ENCODE data around the gene SST. TPM values are rescaled to one million over a fixed set of nuclear protein-coding genes. Genes with fewer than 3 reads are reported as not detected.
A peak's percentile ranks its signal among the peaks of the same experiment; 100 is the strongest.

SST gene
- polyA plus RNA-seq, 1 experiment = 0.15 TPM

DNA sequence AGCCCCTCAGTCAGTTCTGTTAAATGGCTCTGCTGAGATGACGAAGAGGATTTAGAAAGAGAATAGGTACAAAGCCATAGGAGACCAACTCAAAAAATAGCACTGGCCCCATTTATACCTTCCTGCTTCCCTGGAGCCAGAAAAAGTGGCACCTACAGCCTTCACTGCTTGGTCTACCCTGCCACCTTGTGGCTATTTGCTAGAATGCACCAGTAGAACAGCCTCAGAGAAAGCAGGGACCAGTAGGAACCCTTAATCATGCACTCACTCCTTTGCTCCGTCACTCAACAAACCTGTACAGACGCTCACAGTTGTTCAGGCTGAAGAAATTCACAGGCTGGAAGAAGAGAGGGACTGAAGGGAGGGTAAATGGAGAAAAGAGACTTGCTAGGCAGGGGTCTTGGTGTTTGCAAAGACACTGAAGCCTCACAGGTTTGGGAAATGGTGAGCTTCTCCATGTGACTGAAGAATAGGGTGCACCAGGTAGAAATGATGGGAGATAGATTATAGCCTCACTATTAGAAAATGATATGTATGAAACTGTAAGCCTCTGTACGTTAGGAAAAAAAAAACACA lies 44.3 kb upstream of the SST start:
- POLR2A ChIA-PET = no interaction called here
- TF ChIP-seq, protein P1, sequence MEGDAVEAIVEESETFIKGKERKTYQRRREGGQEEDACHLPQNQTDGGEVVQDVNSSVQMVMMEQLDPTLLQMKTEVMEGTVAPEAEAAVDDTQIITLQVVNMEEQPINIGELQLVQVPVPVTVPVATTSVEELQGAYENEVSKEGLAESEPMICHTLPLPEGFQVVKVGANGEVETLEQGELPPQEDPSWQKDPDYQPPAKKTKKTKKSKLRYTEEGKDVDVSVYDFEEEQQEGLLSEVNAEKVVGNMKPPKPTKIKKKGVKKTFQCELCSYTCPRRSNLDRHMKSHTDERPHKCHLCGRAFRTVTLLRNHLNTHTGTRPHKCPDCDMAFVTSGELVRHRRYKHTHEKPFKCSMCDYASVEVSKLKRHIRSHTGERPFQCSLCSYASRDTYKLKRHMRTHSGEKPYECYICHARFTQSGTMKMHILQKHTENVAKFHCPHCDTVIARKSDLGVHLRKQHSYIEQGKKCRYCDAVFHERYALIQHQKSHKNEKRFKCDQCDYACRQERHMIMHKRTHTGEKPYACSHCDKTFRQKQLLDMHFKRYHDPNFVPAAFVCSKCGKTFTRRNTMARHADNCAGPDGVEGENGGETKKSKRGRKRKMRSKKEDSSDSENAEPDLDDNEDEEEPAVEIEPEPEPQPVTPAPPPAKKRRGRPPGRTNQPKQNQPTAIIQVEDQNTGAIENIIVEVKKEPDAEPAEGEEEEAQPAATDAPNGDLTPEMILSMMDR (IDR thresholded peaks at IDR 0.05; ENCODE audit: insufficient read depth, low read depth, low read length) = peak; percentile 87
- CTCF ChIA-PET = interaction anchor here (0.6 to 11.7 kb wide), 18 partner anchors 12 to 1101 kb away, joined by 3 to 118 read pairs (median 5); partner anchors contain the start of genes RPL39L and RTP2
- Histone ChIP-seq H3K36me3 (ENCODE audit: control insufficient read depth, insufficient read depth, low read length) (no peaks in the 10 kb centered on the region), H3K4me3 (ENCODE audit: low read depth, low read length) (no peak overlapping the region), H3K27me3 (ENCODE audit: control insufficient read depth, insufficient read depth, low read length) (no peaks in the 10 kb centered on the region; the same call in 1 of the 2 replicates)
- DNase-seq (ENCODE audit: low read depth) = no peak

DNA sequence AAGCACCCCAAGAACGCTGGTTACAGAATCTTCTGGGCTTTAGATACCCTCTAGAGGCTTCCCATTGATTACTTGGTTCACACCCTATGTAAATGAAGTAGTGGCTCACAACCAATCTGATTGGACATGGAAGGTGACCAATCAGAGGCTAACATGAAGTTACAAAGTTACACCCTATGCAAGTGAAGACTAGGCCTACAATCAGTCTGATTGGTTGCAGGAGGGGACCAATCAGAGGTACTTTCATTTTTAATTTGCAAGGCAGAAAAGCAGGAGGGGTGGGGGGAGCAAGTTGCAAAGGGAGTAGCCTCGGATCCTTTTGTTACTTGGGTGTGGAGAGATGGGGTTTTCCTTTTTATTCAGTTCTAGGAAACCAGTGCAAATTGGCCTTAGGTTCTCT lies 43.3 kb upstream of the SST start:
- DNase-seq (ENCODE audit: low read depth) = no peak
- TF ChIP-seq, protein P1 (IDR thresholded peaks at IDR 0.05; ENCODE audit: insufficient read depth, low read depth, low read length) = no peak
- POLR2A ChIA-PET = no interaction called here
- Histone ChIP-seq H3K27me3 (ENCODE audit: control insufficient read depth, insufficient read depth, low read length) (no peaks in the 10 kb centered on the region; the same call in 1 of the 2 replicates), H3K4me3 (ENCODE audit: low read depth, low read length) (no peak overlapping the region), H3K36me3 (ENCODE audit: control insufficient read depth, insufficient read depth, low read length) (no peaks in the 10 kb centered on the region)
- CTCF ChIA-PET = interaction anchor here (0.6 to 11.7 kb wide), 12 partner anchors 11 to 574 kb away, joined by 3 to 118 read pairs (median 6); partner anchors contain the start of genes RPL39L and RTP2

DNA sequence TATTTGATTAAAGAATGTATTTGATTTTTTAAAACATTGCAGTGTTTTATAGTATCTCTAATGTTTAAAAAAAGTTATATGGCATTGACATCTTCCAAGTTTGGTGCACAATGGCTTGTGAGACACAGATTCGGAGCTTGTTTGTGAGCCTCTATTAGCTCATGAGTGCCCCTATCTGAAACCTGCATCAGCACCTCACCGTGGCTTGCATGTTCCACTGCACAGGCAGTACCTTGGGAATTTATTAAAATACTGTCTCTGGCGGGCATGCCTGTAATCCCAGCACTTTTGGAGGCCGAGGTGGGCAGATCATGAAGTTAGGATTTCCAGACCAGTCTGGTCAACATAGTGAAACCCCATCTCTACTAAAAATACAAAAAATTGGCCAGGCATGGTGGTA lies 39.0 kb upstream of the SST start:
- TF ChIP-seq, protein P1 (IDR thresholded peaks at IDR 0.05; ENCODE audit: insufficient read depth, low read depth, low read length) = 0 out of 2 replicates have a peak, but pooled peaks have one; percentile 9
- DNase-seq (ENCODE audit: low read depth) = no peak
- Histone ChIP-seq H3K27me3 (ENCODE audit: control insufficient read depth, insufficient read depth, low read length) (no peaks in the 10 kb centered on the region; the same call in 1 of the 2 replicates), H3K36me3 (ENCODE audit: control insufficient read depth, insufficient read depth, low read length) (no peaks in the 10 kb centered on the region), H3K4me3 (ENCODE audit: low read depth, low read length) (no peak overlapping the region)
- ChIA-PET CTCF (interaction anchor here (0.8 to 1.9 kb wide), 5 partner anchors 9 to 1094 kb away, joined by 3 to 5 read pairs (median 3); no protein-coding TSS in a partner anchor), POLR2A (no interaction called here)

DNA sequence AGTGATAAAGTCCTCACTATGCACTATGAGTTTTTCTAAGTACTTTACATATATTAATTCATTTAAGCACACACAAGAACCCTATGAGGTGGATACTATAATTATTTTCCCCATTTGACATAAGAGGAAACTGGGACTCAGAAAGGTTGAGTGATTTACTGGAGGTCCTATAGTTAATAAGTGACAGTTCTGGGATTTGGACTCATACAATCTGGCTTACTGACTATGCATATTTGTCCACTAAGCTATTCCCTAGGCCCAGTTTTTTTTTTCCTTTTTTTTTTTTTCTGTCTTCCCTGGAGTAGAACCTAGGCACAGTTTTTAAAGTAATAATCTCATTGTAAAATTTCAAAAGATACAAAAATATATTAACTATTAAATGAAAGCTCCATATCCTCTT lies 38.5 kb upstream of the SST start:
- no peaks in the 10 kb centered on the region for H3K36me3 ChIP-seq (ENCODE audit: control insufficient read depth, insufficient read depth, low read length)
- no peaks in the 10 kb centered on the region; the same call in 1 of the 2 replicates for H3K27me3 ChIP-seq (ENCODE audit: control insufficient read depth, insufficient read depth, low read length)
- DNase-seq (ENCODE audit: low read depth) = no peak
- TF ChIP-seq, protein P1 (IDR thresholded peaks at IDR 0.05; ENCODE audit: insufficient read depth, low read depth, low read length) = no peak
- no peak overlapping the region for H3K4me3 ChIP-seq (ENCODE audit: low read depth, low read length)
- ChIA-PET CTCF (interaction anchor here (0.8 to 1.9 kb wide), 4 partner anchors 9 to 1094 kb away, joined by 3 to 5 read pairs (median 3); no protein-coding TSS in a partner anchor), POLR2A (no interaction called here)

DNA sequence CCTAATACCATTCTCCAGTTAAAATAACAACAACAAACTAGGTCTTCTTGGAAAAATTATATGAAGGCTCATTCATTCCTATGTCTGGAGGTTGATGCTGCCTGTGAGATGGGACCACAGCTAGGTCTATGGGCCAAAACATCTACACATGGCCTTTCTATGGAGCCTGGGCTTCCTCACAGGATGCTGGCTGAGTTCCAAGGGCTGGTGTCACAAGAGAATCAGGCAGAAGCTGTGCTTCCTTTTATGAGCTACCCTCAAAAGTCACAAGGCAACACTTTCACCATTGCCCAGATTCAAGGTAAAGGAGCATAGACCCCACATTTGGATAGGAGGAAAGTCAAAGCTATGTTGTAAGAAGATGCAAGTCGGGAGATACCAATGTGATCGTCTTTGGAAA lies 36.8 kb upstream of the SST start:
- TF ChIP-seq, protein P1 (IDR thresholded peaks at IDR 0.05; ENCODE audit: insufficient read depth, low read depth, low read length) = no peak
- POLR2A ChIA-PET = no interaction called here
- no peak for DNase-seq (ENCODE audit: low read depth)
- CTCF ChIA-PET = interaction anchor here (1.5 kb wide), 1 partner anchor 27 kb away, joined by 4 read pairs; no protein-coding TSS in a partner anchor
- Histone ChIP-seq H3K4me3 (ENCODE audit: low read depth, low read length) (no peak overlapping the region), H3K36me3 (ENCODE audit: control insufficient read depth, insufficient read depth, low read length) (no peaks in the 10 kb centered on the region), H3K27me3 (ENCODE audit: control insufficient read depth, insufficient read depth, low read length) (no peaks in the 10 kb centered on the region; the same call in 1 of the 2 replicates)
